HEK293T (cell line): Measurements from ENCODE around the gene LASP1NB.
"Not testable (repeated sequence)": the region's sequence is repeated elsewhere in the genome, so short reads cannot be mapped to it uniquely, and the experiment has no call there.

Experiments
- CTCF ChIA-PET: fragments of 350-600 bp; formaldehyde crosslinking; extraction: SDS; loops from one replicate; lab custom pipeline; 2021; ENCODE audit warnings: antibody characterized with exemption, inconsistent platforms; lab: Yijun Ruan, JAX
- POLR2A ChIA-PET: fragments of 350-600 bp; formaldehyde crosslinking; extraction: SDS; loops from one replicate; lab custom pipeline; 2020; ENCODE audit warnings: antibody characterized with exemption, inconsistent platforms; lab: Yijun Ruan, JAX
- DNase-seq: peaks from one replicate; pipeline ENCODE4 v3.0.0; 2012; ENCODE audit warnings: mixed read lengths; ENCODE audit errors: extremely low spot score
- ARNT ChIP-seq: fragments of 450-650 bp; IDR thresholded peaks from 2 replicates; pipeline ENCODE4 v1.6.1; 2017; ENCODE audit warnings: mild to moderate bottlenecking
- BHLHE40 ChIP-seq: fragments of 450-650 bp; IDR thresholded peaks from 2 replicates; pipeline ENCODE4 v1.6.1; 2016; ENCODE audit warnings: mild to moderate bottlenecking, moderate library complexity, borderline replicate concordance
- CTBP1 ChIP-seq: fragments of 450-650 bp; IDR thresholded peaks from 2 replicates; pipeline ENCODE4 v1.6.1; 2016; ENCODE audit warnings: borderline replicate concordance
- ELF4 ChIP-seq: fragments of 450-650 bp; IDR thresholded peaks from 2 replicates; pipeline ENCODE4 v1.6.1; 2017; ENCODE audit warnings: antibody characterized with exemption
- FOXA1 ChIP-seq: fragments of 450-650 bp; IDR thresholded peaks from 2 replicates; pipeline ENCODE4 v1.6.1; 2016; ENCODE audit warnings: mild to moderate bottlenecking
- FOXK2 ChIP-seq: fragments of 450-650 bp; IDR thresholded peaks from 2 replicates; pipeline ENCODE4 v1.6.1; 2016; ENCODE audit warnings: mild to moderate bottlenecking
- FOXM1 ChIP-seq: fragments of 450-650 bp; IDR thresholded peaks from 2 replicates; pipeline ENCODE4 v1.6.1; 2017; ENCODE audit warnings: mild to moderate bottlenecking, borderline replicate concordance
- HDGF ChIP-seq: fragments of 450-650 bp; IDR thresholded peaks from 2 replicates; pipeline ENCODE4 v1.6.1; 2017; ENCODE audit warnings: antibody characterized with exemption, borderline replicate concordance
- L3MBTL2 ChIP-seq: fragments of 450-650 bp; conservative IDR thresholded peaks from 2 replicates; pipeline ENCODE4 v1.6.1; 2016; ENCODE audit warnings: mild to moderate bottlenecking
- LEF1 ChIP-seq: fragments of 450-650 bp; IDR thresholded peaks from 2 replicates; pipeline ENCODE4 v1.6.1; 2017; ENCODE audit warnings: mild to moderate bottlenecking, borderline replicate concordance
- NFRKB ChIP-seq: fragments of 450-650 bp; IDR thresholded peaks from 2 replicates; pipeline ENCODE4 v1.6.1; 2016; ENCODE audit warnings: mild to moderate bottlenecking, moderate library complexity
- SP1 ChIP-seq: fragments of 450-650 bp; IDR thresholded peaks from 2 replicates; pipeline ENCODE4 v1.6.1; 2017
- SUZ12 ChIP-seq: fragments of 450-650 bp; IDR thresholded peaks from 2 replicates; pipeline ENCODE4 v1.6.1; 2016; ENCODE audit warnings: mild to moderate bottlenecking
- TARDBP ChIP-seq: fragments of 450-650 bp; IDR thresholded peaks from 2 replicates; pipeline ENCODE4 v1.6.1; 2016
- ZNF384 ChIP-seq: fragments of 450-650 bp; IDR thresholded peaks from 2 replicates; pipeline ENCODE4 v1.6.1; 2016
- TF ChIP-seq, protein P1 (sequence below): fragments of 450-650 bp; IDR thresholded peaks from 2 replicates; pipeline ENCODE4 v1.6.1; 2016

Gene LASP1NB

DNA sequence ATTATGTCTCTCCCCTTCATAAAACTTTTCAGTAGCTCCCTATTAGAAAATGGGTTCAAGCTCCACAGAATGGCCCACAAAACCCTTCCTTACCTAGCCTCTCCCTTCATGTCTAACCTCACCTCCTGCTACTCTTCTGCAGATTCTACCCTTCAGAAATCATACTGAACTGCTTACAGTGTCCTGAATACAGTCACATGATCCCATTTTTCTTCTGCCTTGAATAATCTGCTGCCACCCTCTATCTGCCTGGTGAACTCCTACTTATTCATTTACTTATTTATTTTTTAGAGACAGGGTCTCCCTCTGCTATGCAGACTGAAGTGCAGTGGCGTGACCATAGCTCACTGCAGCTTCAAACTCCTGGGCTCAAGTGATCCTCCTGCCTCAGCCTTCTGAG lies 15.0 kb downstream of the LASP1NB start:
- DNase-seq = no peak
- ChIA-PET CTCF (no interaction called here), POLR2A (interaction anchor here (0.8 kb wide), 1 partner anchor 72 kb away, joined by 3 read pairs; no protein-coding TSS in a partner anchor)
- TF ChIP-seq, protein P1, sequence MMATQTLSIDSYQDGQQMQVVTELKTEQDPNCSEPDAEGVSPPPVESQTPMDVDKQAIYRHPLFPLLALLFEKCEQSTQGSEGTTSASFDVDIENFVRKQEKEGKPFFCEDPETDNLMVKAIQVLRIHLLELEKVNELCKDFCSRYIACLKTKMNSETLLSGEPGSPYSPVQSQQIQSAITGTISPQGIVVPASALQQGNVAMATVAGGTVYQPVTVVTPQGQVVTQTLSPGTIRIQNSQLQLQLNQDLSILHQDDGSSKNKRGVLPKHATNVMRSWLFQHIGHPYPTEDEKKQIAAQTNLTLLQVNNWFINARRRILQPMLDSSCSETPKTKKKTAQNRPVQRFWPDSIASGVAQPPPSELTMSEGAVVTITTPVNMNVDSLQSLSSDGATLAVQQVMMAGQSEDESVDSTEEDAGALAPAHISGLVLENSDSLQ = no peak
- TF ChIP-seq FOXM1 (no peak), SUZ12 (no peak), SP1 (no peak), L3MBTL2 (no peak), TARDBP (no peak), FOXK2 (no peak), CTBP1 (no peak), ZNF384 (no peak), ARNT (no peak), LEF1 (no peak), NFRKB (no peak), FOXA1 (no peak), HDGF (no peak)

DNA sequence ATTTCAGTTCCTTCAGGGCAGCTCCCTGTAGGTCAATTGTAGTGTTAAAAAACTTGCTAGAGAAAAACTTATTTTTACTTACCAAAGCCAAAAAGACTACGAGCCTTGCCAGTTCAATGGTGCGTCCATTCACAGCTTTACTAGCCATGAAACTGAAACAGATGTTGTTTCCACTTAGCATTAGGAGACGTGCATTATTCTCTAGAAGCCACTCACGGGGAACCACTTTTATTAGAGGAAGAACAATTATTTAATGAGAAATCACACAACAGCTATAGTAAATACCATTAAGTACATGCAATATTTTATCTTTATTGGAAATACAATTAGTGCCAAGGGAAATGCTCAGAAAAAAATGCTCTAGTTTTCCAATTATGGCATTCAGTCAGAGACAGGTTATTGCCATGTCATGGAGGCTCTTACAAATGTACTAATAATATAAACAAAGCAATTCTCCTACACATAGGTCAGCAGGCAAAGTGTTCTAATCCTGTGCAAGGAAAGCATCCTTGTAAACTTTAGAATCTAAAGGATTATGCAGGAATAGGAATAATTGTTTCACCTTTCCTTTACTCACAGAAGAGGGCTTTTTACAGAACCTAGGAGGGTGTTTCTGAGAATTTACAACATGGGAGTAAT lies 17.4 kb downstream of the LASP1NB start:
- ChIA-PET POLR2A (interaction anchor here (1.0 kb wide), 1 partner anchor 73 kb away, joined by 3 read pairs; the partner anchor contains the start of gene LASP1), CTCF (no interaction called here)
- no peak for DNase-seq
- TF ChIP-seq ARNT = no peak
- TF ChIP-seq ELF4 = no peak
- no peak for TF ChIP-seq TARDBP
- TF ChIP-seq, protein P1 = no peak
- TF ChIP-seq L3MBTL2 = no peak
- no peak for TF ChIP-seq FOXA1
- no peak for TF ChIP-seq SUZ12
- TF ChIP-seq ZNF384 = no peak
- TF ChIP-seq HDGF = no peak
- TF ChIP-seq LEF1 = no peak
- TF ChIP-seq BHLHE40 = no peak
- no peak for TF ChIP-seq SP1
- TF ChIP-seq CTBP1 = no peak
- no peak for TF ChIP-seq NFRKB
- TF ChIP-seq FOXK2 = no peak

DNA sequence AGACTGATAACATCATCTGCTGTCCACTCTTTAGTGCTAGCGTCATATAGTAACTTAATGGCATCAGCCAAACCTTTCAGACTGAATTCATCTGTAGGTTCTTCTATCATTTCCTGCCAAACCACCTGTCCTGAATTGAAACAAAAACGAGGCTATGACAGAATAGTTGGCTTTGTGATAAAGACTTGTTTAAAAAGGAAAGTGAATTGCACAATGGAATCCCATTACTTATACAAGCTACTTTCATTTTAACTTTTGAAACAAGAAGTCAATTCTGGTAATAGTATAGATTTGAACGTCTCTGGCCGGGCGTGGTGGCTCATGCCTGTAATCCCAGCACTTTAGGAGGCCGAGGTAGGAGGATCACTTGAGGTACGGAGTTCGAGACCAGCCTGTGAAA lies 18.2 kb downstream of the LASP1NB start:
- no peak for DNase-seq
- ChIA-PET POLR2A (no interaction called here), CTCF (interaction anchor here (1.1 kb wide), 1 partner anchor 40 kb away, joined by 3 read pairs; no protein-coding TSS in a partner anchor)

DNA sequence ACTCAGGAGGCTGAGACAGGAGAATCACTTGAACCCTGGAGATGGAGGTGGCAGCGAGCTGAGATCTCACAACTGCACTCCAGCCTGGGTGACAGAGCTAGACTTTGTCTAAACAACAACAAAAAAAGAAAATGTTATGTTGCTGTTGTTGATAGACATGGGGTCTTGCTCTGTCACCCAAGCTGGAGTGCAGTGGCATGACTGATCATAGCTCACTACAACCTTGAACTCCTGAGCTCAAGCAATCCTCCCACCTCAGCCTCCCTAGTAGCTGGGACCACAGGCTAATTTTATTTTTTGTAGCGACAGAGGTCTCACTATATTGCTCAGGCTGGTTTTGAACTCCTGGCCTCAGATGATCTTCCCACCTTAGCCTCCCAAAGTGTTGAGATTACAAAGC lies 21.8 kb downstream of the LASP1NB start:
- ChIA-PET POLR2A (no interaction called here), CTCF (no interaction called here)

More for the DNA sequence above, 18.2 kb downstream of the LASP1NB start:
- no peak for TF ChIP-seq FOXM1
- no peak for TF ChIP-seq LEF1
- no peak for TF ChIP-seq CTBP1
- TF ChIP-seq, protein P1 = no peak
- no peak for TF ChIP-seq FOXK2

DNA sequence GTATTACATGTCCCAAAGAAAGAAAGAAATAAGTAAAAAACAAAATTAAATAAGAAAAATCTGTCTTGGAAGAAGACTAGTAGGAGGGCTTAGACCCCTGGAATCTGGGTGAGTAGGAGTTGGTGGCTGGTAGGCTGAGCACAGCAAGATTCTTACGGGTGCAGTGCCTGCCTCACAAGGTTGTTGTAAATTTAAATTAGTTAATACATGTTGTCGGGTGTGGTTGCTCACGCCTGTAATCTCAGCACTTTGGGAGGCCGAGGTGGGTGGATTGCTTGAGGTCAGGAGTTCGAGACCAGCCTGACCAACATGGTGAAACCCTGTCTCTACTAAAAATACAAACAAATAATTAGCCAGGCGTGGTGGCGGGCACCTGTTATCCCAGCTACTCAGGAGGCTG lies 28.4 kb downstream of the LASP1NB start:
- DNase-seq, CTCF ChIA-PET: not testable (repeated sequence)
- POLR2A ChIA-PET = interaction anchor here (1.5 kb wide), 1 partner anchor 246 kb away, joined by 3 read pairs; the partner anchor contains the start of gene RPL19

More for the DNA sequence above, 21.8 kb downstream of the LASP1NB start:
- TF ChIP-seq L3MBTL2 (no peak), LEF1 (no peak), HDGF (no peak), ZNF384 (no peak), ELF4 (no peak), NFRKB (no peak), FOXM1 (no peak), BHLHE40 (no peak), CTBP1 (no peak), FOXK2 (no peak), TARDBP (no peak), SUZ12 (no peak)
- TF ChIP-seq, protein P1 = no peak
- DNase-seq = no peak

DNA sequence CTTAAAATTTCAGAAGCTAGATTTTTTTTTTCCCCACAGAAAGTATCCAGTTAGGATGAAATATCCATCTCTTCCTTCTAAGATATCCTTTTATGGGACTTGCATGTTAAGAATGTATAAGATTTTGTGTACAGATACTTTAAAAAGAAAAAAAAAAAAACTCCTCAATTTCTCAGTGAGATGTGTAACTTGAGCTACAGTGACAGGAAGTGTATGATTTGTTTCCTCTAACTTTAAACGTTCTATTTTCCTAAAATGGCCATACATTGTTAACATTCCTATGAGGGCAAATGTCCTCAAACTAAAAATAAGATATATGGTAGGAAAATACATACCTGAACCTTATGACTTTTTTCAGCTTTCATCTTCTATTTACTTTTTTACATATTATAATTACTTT lies 32.9 kb downstream of the LASP1NB start:
- POLR2A ChIA-PET = interaction anchor here (1.1 kb wide), 1 partner anchor 242 kb away, joined by 3 read pairs; the partner anchor contains the start of gene RPL19
- TF ChIP-seq ARNT (no peak), SUZ12 (no peak), L3MBTL2 (no peak), FOXM1 (no peak), ELF4 (no peak), ZNF384 (no peak), SP1 (no peak), BHLHE40 (no peak), FOXA1 (no peak), NFRKB (no peak), TARDBP (no peak), HDGF (no peak), LEF1 (no peak), FOXK2 (no peak), CTBP1 (no peak)
- TF ChIP-seq, protein P1 = no peak
- DNase-seq = no peak
- CTCF ChIA-PET = no interaction called here
